Measurements from ENCODE around the gene SPRING1.

SPRING1 gene

GRCh38 chr12:116739381-116739887 lies 1.6 kb upstream of the SPRING1 start:
- no peak for DNase-seq (ENCODE audit: low read depth in 2 of 2)

DNA sequence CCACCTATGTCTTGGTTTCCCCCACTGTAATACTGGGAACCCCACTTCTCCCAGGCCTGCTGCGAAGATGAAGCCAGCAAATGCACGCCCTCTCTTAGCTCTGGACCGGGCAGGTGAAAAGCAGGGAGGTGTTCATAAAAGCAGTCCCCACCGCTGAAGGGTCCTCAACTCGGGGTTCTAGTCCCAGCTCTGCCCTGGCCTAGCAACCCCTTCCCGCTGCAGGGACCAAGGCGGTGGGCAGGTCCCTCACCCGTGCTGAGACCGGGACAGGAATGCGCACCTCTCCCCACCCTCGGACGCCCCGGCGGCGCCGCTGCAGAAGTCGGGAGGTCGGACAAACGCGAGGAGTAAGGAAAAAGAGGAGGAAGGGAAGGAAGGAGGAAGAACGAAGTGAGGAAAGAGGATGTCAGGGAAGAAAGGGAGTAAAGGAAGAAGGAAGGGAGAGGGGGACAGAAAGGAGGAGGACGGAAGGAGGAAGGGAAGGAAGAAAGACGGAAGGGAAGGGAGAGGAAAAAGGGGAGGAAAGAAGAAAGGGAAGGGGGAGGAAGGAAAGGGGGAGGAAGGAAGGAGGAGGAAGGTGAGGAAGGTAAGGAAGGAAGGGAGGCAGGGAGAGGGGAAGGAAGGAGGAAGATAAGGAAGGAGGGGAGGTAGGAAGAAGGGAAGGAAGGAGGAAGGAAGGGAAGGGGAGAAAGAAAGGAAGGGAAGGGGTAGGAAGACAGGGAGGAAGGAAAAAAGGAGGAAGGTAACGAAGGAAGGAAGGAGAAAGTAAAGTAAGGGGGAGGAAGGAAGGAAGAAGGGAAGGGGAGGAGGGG lies 701 bp downstream of the SPRING1 start:
- no peak for DNase-seq (ENCODE audit: low read depth in 2 of 2)

DNA sequence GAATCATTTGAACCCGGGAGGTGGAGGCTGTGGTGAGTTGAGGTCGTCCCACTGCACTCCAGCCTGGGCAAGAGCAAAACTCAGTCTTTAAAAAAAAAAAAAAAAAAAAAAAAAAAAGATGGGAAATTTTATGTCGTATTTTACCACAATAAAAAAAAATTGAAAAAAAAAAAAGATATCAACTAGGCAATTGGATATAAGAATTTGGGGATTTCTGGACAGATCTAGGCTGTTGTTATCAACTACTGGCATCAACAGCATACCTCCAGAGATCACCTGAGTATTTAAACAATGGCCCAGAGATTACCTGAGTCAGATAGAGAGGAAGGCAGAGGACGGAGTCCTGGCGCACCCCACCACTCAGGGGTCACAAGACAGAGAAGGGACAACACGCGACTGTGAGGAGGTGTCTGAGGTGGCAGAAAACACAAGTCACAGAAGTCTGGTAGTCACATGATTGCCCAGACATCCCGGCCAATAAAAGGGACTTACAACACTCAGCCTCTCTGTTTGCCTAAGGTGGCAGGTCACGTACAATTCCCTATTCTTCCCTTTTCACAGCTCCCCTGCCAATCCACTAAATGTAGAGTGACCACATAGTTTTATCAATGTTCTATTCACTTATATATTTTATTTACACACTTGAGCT lies 1.8 kb downstream of the SPRING1 start:
- no peak for DNase-seq (ENCODE audit: low read depth in 2 of 2)

DNA sequence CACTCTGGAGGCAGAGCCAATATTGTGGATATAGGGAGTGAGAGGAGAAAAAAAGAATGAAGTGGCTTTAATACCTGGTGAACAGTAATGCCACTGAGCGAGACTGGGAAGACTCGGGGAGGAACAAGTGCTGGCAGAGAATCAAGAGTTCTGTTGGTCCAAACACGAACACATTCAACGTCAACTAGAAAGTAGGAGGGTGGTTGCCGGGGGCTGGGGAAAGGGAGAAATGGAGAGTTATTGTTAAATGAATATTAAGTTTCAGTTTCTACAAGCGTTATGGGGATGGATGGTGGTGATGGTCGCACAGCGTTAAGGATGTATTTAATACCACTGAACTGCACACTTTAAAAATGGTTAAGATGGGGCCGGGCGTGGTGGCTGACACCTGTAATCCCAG lies 2.8 kb downstream of the SPRING1 start:
- no peak for DNase-seq (ENCODE audit: low read depth in 2 of 2)

DNA sequence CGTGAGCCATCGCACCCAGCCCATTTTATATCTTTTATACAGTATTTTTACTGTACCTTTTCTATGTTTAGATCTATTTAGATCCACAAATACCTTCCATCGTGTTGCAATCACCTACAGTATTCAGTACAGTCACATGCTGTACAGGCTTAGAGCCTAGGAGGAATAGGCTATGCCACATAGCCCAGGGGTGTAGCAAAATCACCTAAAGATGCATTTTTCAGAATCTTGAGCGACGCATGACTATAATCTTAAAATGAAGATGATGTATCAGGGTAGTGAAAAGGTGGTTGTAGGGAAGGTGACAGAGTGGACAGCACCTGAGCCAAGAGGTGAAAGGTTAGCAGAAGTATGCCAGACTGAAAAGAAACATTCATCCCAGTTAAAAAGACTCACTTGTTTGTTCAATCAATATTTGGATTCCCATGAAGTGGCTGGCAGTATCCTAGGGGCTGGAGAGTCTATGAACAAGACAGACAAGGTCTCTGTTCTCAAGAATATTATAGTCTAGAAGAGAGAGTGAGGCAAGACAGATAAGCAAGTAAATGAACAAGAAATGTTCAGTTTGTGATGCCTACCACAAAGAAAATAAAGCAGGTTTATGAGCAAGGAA lies 3.6 kb downstream of the SPRING1 start:
- no peak for DNase-seq (ENCODE audit: low read depth in 2 of 2)

GRCh38 chr12:116731801-116732200 lies 6.1 kb downstream of the SPRING1 start:
- DNase-seq (ENCODE audit: low read depth in 2 of 2): no peak

GRCh38 chr12:116727891-116728290 lies 10.0 kb downstream of the SPRING1 start:
- no peak for DNase-seq (ENCODE audit: low read depth in 2 of 2)

GRCh38 chr12:116727261-116727660 lies 10.6 kb downstream of the SPRING1 start:
- DNase-seq (ENCODE audit: low read depth in 2 of 2): no peak

GRCh38 chr12:116726694-116727093 lies 11.2 kb downstream of the SPRING1 start:
- DNase-seq (ENCODE audit: low read depth in 2 of 2): no peak

GRCh38 chr12:116722245-116722644 lies 15.6 kb downstream of the SPRING1 start:
- DNase-seq (ENCODE audit: low read depth in 2 of 2): no peak

DNA sequence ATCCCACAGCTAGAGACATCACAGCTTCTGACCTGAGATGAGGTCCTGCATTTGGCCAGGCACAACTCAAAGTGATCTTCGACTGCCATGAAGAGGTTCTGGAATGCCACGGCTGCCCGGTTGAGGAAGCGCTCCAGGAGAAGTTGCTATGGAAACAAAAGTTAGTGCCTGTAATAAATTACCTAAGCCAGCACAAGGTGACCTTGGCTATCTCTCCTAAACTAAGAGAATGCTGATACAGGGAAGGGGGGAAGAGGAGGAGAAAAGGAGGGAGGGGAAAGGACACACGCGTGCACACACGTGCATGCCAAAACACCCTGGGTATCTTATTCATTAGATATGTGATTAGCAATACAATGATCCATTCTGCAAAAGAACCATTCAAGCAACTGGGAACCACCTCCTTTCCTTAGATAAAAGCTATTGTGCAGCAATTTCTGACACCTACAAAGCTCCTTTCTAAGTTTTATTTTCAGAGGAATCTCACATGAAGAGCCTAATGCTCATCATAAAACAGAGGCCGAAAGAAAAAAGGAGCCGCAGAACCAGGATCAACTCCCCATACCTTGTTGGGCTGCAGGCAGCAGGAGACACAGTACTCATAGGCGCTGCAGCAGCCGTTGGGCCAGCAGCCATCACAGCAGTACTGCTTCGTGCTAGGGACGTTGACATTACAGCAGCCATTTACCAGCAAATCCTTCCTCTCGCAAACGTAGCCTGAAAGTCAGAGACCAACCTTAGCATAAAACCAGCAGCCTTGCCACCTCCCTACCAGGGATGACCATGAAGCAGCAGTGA lies 17.9 kb downstream of the SPRING1 start:
- DNase-seq (ENCODE audit: low read depth in 2 of 2): no peak

GRCh38 chr12:116718655-116719454 lies 19.0 kb downstream of the SPRING1 start:
- DNase-seq (ENCODE audit: low read depth in 2 of 2): no peak

GRCh38 chr12:116717466-116718437 lies 20.1 kb downstream of the SPRING1 start:
- no peak for DNase-seq (ENCODE audit: low read depth in 2 of 2)

DNA sequence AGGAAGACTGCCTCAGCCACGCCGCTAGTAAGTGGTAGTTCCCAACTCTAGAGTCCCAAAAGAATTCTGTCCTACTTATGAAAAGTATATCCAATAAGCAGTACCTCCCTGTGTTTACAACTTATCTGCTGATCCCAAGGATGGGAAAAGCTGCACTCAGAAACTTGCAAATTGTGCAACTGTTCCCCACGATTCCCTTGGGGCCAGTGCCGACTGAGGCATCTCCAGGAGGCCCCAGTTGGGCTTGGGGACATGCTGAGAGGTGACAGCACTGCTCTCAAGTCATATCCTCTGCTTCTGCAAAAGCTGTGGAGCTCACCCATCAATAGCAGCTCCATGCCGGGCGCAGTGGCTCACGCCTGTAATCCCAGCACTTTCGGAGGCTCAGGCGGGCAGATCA lies 23.7 kb downstream of the SPRING1 start:
- DNase-seq (ENCODE audit: low read depth in 2 of 2): no peak

- DNase-seq (ENCODE audit: low read depth in 2 of 2): no peak
These were observed 24.3 kb downstream of the SPRING1 start for GRCh38 chr12:116713527-116713926.

DNA sequence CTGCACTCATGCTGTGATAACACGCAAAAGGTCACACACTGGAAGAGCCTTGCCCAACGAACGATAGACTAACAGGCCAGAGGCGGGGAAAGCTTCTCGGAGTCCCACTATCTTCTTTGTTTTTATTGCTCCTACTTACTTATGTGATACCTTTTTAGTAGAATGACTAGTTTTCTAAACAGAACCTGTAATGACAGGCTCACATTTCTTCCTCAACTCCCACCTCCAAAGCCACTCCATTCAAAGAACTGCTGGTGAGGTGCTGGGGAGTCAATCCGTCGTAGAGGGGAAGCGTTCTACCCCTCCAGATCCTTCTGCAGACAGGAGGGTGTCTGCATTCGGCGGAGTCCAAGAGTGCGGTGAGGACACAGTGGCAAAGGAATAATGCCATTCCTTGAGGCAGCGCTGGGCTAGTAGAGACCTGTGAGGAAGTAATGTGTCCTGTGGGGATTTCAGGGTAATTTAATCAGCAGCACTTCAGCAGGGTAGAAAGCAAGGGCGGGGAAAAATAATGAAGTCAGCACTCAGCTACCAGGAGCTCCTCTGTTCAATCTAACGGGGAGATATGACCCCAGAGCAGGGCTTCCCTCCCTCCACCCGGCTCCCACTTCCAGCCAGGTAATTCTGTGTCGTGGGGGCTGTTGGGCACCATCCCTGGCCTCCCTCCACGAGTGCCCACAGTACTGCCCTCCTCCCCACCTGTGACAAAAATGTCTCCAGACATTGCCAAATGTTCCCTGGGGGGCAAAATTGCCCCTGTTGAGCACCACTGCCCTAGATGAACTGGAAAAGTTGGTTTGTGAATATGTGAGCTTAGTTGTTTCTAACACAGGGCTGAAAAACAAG lies 25.2 kb downstream of the SPRING1 start:
- no peak for DNase-seq (ENCODE audit: low read depth in 2 of 2)

DNA sequence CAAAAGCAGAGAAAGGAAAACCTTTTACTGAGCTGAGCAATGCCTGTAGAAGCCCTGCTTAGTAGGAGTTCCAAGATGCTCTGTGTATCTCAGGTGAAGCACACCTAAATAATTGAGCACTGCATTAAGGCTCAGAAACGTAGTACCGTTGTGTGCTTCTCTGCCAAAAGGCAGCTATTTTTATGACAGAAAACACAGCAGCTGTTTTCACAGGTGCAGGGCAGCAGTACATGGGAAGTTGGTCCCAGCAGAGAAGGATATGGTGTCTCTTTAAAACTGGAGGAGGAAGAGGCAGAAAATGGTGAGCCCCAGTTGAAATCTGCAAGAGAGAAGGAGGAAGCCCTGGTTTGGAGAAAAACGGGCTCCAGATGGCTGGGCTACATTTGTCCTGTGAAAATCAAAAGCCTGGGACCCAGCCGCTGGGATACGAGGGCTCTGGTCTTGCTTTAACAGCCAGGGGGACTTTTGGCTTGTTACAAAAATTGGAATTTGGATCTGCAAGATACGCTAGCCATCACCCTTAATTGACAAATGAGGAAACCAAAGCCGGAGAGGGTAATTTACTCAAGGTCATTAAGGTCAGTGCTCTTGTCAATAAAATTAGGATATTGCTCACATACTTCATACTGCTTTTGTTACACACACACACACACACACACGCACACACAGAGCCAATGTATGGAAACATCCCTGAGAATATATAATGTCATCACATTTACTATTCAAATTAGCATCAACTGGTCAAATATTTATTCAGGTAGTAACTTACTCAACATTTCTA lies 27.3 kb downstream of the SPRING1 start:
- DNase-seq (ENCODE audit: low read depth in 2 of 2): no peak

DNA sequence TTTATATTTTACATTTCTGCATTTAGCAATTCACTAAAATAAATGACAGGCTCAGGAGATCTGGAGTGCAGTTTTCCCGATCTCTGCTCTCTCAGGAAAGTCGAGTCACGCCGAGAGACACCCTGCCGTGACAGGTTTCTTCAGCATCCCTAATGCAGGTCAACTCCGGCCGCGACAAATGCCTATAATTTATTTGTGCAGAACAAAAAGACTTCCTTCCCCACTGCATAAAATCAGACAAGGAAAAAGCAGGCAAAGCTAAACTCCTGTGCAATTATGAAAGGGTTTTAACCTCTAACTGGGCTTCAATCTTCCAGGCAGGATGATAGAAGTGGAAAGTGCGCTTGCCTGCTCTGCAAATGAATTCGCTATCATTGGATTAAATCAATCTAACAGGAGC lies 28.1 kb downstream of the SPRING1 start:
- DNase-seq (ENCODE audit: low read depth in 2 of 2): no peak

All from stimulated activated CD4-positive, alpha-beta T cell treated with anti-CD3 and anti-CD28 coated beads, Interleukin-15, amount 100 ng/mL, for 48 hours (primary cell).